Activated CD4-positive, alpha-beta T cell treated with anti-CD3 and anti-CD28 coated beads, Interleukin-2, amount 10 ng/mL, durations not matched to agents 24 days and 14 days (primary cell): ENCODE results near the gene LEF1. TPM values are rescaled to one million over a fixed set of nuclear protein-coding genes. Genes with fewer than 3 reads are reported as not detected.

Source experiments
- DNase-seq: peaks from one replicate; pipeline ENCODE4 v3.0.0; 2022
- H3K27ac Mint-ChIP-seq: one replicate; pipeline ENCODE4 v1.8.0; 2022; ENCODE audit warnings: mild to moderate bottlenecking, mixed read lengths
- H3K27me3 Mint-ChIP-seq: one replicate; pipeline ENCODE4 v1.8.0; 2022; ENCODE audit warnings: mixed read lengths
- H3K36me3 Mint-ChIP-seq: one replicate; pipeline ENCODE4 v1.8.0; 2022; ENCODE audit warnings: low read depth, mild to moderate bottlenecking, mixed read lengths
- H3K4me1 Mint-ChIP-seq: one replicate; pipeline ENCODE4 v1.8.0; 2021; ENCODE audit warnings: mixed read lengths
- H3K4me3 Mint-ChIP-seq: one replicate; pipeline ENCODE4 v1.8.0; 2022; ENCODE audit warnings: mild to moderate bottlenecking, moderate library complexity, mixed read lengths
- H3K9me3 Mint-ChIP-seq: one replicate; pipeline ENCODE4 v1.8.0; 2021; ENCODE audit warnings: mixed read lengths
- intact Hi-C: fragments of 100-400 bp; cut with micrococcal nuclease; formaldehyde crosslinking; loops from one replicate; pipeline ENCODE4 v1.15.1; 2023
- total RNA-seq: library from RNA; stranded (reverse); gene quantifications from 2 replicates; pipeline ENCODE4 v1.2.3, GENCODE V29; 2022

The LEF1 gene
- 131 and 141 TPM in 2 replicates for total RNA-seq

DNA sequence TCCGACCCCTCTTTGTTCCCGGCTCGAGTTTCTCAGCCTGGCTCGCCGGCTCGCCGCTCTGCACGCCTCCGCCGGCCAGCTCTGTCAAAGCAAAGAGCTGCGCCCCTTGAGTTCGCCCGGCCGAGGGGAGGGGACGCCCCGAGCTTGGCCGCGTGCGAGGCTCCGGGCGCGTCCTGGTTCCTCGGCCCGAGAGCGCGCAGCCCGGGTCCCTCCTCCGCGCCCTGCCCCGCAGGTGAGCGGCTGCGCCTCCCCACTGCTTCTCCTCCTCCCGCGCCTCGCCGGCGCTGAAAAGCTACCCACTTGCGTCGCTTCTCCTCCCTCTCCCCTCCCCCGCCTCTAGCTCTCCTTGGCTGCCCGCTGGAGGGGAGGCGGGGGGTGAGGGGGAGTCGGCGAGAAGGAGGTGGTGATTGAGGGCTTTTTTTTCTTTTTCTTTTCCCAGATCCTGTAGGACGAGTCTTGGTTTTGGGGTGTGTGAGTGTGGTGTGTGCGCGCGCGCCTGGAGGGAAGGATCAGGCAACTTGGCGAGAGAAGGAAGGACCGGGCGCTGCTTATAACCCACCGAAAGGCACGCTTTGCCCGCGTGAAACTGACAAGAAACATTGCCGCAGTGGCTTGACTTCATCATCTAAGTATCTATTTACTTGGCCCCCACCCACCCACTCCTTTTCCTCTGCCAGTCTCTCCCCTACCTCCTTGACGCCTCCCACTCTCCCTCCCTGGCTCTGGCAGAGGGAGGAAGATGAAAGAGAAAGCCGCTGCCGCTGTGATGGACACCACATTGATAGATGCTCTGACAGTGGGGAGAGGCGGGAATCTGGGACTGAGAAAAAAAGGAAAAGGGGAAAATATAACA lies at the start of gene LEF1:
Gene LEF1, minus strand, starts transcription at position 262 of the 853 bp plus-strand sequence. CDS start 1,165 bp downstream, outside the sequence.
- peak; percentile 91 for DNase-seq
- Mint-ChIP-seq H3K27ac (peak within 1 kb of the TSS; percentile 97), H3K27me3 (peaks cover 14% of the 10 kb centered on the region), H3K36me3 (peaks cover 13% of the 10 kb centered on the region), H3K4me3 (peak within 1 kb of the TSS; percentile 97), H3K9me3 (no peaks in the 10 kb centered on the region), H3K4me1 (peaks cover 49% of the 10 kb centered on the region)
- intact Hi-C loops = loop anchor here (5.0 kb wide), 1 partner anchor 188 kb away; no protein-coding TSS in a partner anchor

DNA sequence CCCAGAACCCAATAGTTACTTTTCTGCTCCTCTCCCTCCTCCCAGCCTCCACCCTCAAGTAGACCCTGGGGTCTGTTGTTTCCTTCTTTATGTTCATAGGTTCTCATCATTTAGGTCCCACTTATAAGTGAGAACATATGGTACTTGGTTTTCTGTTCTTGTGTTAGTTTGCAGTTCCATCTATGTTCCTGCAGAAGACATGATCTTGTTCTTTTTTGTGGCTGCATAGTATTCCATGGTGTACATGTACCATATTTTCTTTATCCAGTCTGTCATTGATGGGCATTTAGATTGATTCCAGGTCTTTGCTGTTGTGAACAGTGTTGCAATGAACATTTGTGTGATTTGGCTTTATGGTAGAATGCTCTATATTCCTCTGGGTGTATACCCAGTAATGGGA lies 47.8 kb upstream of the LEF1 start:
- DNase-seq = no peak
- no peaks in the 10 kb centered on the region for H3K9me3 Mint-ChIP-seq
- H3K27me3 Mint-ChIP-seq = no peaks in the 10 kb centered on the region
- intact Hi-C loops = no loop called here
- H3K36me3 Mint-ChIP-seq = peaks cover 1% of the 10 kb centered on the region
- H3K27ac Mint-ChIP-seq = no peak overlapping the region
- no peak overlapping the region for H3K4me3 Mint-ChIP-seq
- no peaks in the 10 kb centered on the region for H3K4me1 Mint-ChIP-seq

DNA sequence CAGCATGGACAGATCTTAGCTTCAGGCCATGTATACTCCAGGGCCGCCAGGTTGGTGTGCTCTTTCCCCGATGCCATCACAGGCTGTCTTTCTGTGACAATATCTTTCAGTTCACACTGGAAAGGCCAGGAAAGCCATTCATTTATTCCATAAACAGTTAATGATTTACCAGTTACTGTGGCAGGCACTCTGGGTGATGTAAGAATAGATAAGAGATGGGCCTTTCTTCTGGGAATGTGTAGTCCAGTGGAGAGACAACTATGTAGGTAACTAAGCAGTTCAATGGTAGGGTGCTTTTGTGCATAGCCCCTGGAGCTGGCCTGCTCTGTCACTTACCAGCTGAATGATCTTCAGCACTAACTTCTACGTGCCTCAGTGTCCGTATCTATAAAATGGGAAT lies 46.3 kb upstream of the LEF1 start:
- no peaks in the 10 kb centered on the region for H3K27me3 Mint-ChIP-seq
- no peaks in the 10 kb centered on the region for H3K9me3 Mint-ChIP-seq
- H3K36me3 Mint-ChIP-seq = peaks cover 1% of the 10 kb centered on the region
- H3K4me1 Mint-ChIP-seq = no peaks in the 10 kb centered on the region
- H3K27ac Mint-ChIP-seq = no peak overlapping the region
- DNase-seq = no peak
- intact Hi-C loops = no loop called here
- H3K4me3 Mint-ChIP-seq = no peak overlapping the region

DNA sequence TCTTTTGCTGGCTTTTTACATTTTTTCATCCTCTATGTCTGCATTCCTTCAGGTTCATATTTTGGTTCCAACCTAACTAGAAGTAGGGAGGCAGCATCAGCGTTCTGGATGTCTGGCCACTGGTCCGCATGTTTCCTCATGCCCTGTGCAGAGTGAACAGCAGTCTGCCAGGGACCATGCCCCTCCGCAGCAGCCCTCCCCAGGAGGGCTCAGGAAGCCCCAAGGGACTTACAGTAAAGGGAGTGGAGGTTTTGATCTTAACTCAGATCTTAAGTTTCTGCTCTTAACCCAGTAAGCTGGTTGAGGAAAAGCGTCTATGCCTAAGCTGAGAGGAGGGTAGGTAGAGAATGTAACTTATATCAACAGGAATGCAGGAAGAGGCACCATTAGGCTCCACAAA lies 45.0 kb upstream of the LEF1 start:
- H3K4me3 Mint-ChIP-seq = no peak overlapping the region
- intact Hi-C loops = no loop called here
- H3K4me1 Mint-ChIP-seq = no peaks in the 10 kb centered on the region
- H3K27me3 Mint-ChIP-seq = no peaks in the 10 kb centered on the region
- H3K27ac Mint-ChIP-seq = no peak overlapping the region
- no peak for DNase-seq
- no peaks in the 10 kb centered on the region for H3K9me3 Mint-ChIP-seq
- peaks cover 1% of the 10 kb centered on the region for H3K36me3 Mint-ChIP-seq

DNA sequence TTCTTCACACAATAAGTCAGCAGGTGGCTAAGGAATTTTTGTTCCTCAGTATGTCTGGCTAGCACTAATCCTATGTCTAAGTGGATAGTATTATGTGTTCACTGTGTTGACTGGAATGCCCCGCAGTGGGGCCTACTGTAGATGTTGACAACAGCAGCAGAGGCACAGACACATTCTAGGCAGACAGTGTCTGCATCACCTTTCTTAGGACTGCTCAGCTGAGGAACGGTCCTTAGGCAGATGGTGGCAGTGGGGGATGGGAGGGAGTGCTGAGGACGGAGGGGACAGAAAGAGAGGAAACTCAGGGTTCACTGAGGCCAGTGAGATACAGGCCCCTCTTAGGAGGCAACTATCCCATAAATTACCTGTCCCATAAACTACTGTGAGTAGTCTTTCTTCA lies 44.6 kb upstream of the LEF1 start:
- Mint-ChIP-seq H3K36me3 (peaks cover 1% of the 10 kb centered on the region), H3K4me3 (no peak overlapping the region), H3K4me1 (no peaks in the 10 kb centered on the region), H3K9me3 (no peaks in the 10 kb centered on the region), H3K27me3 (no peaks in the 10 kb centered on the region), H3K27ac (no peak overlapping the region)
- intact Hi-C loops = no loop called here
- DNase-seq = no peak

DNA sequence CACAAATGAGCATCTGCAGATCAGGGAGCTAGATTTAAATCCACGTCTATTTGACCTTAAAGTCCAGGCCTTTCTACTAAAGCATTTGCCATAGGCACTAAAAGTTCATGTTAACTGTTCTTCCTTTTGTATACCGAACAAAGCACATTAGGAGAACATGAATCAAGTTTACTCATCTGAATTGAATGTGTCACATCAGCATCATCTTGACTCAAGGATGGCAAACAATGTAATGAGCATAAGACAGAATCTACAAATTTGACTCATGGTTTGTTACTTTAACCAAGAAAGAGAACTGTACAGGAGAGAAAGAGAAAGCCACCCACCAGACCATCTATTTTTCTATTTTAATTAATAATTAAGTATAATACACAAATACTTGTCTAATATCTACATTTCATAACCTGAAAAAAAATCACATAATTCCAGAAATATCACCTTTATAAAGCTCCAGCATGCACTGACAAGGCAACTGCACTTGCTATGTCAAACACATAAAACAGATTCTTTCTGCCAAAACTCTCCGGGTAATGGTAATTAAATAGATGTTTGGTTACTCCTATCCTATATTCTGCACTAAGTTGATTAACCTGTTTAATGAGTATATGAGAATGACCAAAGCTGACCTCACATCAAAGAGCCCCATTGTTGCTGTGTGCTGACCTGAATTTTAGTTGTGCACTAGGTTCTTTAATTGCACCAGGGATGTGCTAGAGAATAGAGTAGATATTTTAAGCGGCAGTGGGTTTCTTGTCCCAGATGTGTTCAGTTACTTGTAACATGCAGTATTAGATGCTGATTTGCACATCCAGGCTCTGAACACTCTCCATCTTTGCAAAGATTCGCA lies 42.5 kb upstream of the LEF1 start:
- no peak for DNase-seq
- intact Hi-C loops = no loop called here
- no peaks in the 10 kb centered on the region for H3K27me3 Mint-ChIP-seq
- H3K4me1 Mint-ChIP-seq = no peaks in the 10 kb centered on the region
- H3K36me3 Mint-ChIP-seq = no peaks in the 10 kb centered on the region
- no peak overlapping the region for H3K27ac Mint-ChIP-seq
- H3K9me3 Mint-ChIP-seq = no peaks in the 10 kb centered on the region
- H3K4me3 Mint-ChIP-seq = no peak overlapping the region

DNA sequence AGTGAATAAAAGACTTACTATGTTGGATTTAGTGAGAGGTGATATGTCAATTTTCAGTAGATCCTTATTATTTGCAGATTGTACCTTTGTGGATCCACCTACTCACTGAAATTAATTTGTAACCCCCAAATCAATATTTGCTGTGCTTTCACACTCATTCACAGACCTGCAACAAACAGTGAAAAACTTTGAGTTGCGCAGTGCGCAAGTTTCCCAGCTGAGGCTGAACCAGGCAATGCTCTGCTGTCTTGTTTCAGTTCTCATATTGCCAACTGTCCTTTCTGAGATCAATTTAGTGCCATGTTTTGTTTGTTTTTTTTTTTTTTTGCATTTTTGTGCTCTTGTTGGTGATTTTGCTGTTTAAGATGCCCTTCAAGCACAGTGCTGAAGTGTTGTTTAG lies 40.8 kb upstream of the LEF1 start:
- Mint-ChIP-seq H3K4me3 (no peak overlapping the region), H3K36me3 (no peaks in the 10 kb centered on the region), H3K27me3 (no peaks in the 10 kb centered on the region), H3K27ac (no peak overlapping the region), H3K9me3 (no peaks in the 10 kb centered on the region), H3K4me1 (peaks cover 9% of the 10 kb centered on the region)
- intact Hi-C loops = no loop called here
- no peak for DNase-seq

DNA sequence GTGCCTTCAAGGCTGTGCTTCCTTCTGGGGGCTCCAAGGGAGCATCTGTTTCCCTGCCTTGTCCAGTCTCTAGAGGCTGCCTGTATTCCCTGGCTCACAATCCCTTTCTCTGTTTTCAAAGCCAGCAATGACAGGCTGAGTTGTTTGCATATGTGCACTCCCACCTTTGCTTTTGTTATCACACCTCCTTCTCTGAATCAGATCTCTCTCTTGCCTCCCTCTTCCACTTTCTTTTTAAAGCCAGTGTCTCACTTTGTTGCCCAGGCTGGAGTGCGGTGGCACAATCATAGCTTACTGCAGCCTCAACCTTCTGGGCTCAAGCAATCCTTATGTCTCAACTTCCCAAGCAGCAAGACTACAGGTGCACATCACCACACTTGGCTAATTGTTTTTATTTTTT lies 37.1 kb upstream of the LEF1 start:
- intact Hi-C loops = no loop called here
- Mint-ChIP-seq H3K36me3 (no peaks in the 10 kb centered on the region), H3K4me3 (no peak overlapping the region), H3K27ac (no peak overlapping the region), H3K9me3 (peaks cover 4% of the 10 kb centered on the region), H3K4me1 (peaks cover 20% of the 10 kb centered on the region), H3K27me3 (no peaks in the 10 kb centered on the region)
- no peak for DNase-seq

DNA sequence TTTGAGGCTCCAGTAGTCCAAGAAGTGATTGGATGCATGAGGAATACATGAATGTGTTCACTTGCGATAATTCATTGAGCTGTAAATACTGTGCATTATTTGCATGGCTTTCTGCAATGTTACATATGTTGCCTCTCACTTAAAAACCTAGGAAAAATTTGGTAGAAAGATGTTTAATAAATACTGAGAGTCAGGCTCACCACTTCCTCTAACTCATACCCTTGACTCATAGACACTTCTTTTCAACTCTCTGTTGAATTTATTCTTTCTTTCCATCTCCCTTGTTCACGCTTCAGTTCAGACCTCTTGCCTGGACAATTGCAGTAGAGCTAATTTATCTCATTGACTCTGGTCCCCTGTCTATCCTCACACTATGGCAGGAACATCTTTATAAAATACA lies 35.8 kb upstream of the LEF1 start:
- Mint-ChIP-seq H3K4me3 (no peak overlapping the region), H3K27ac (peak overlapping the region; percentile 9)

DNA sequence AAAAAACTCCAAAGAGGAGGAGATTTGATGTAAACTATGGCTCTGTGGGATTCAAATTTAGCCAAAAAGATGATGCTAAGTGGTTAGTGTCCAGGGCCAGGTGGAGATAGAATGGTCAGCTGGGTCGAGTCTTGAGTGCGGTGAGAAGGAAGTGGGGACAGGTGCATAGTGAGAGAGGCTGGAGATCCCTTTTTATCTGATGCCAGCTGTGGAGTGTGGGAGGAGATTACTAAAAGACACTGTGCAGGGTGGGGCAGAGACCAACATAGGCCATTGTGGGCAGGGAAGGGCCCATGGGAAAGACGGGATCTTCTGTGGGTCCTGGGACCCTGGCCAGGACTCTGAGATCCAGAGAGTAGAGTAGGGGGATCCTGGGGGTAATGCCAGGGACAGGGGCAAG lies 34.6 kb upstream of the LEF1 start:
- Mint-ChIP-seq H3K9me3 (peaks cover 4% of the 10 kb centered on the region), H3K27ac (no peak overlapping the region), H3K36me3 (no peaks in the 10 kb centered on the region), H3K4me1 (peaks cover 20% of the 10 kb centered on the region), H3K4me3 (no peak overlapping the region), H3K27me3 (no peaks in the 10 kb centered on the region)
- intact Hi-C loops = no loop called here
- DNase-seq = no peak

More for the DNA sequence above, 35.8 kb upstream of the LEF1 start:
- no peaks in the 10 kb centered on the region for H3K36me3 Mint-ChIP-seq
- DNase-seq = no peak
- no peaks in the 10 kb centered on the region for H3K27me3 Mint-ChIP-seq
- intact Hi-C loops = no loop called here
- H3K4me1 Mint-ChIP-seq = peaks cover 20% of the 10 kb centered on the region
- H3K9me3 Mint-ChIP-seq = peaks cover 4% of the 10 kb centered on the region

DNA sequence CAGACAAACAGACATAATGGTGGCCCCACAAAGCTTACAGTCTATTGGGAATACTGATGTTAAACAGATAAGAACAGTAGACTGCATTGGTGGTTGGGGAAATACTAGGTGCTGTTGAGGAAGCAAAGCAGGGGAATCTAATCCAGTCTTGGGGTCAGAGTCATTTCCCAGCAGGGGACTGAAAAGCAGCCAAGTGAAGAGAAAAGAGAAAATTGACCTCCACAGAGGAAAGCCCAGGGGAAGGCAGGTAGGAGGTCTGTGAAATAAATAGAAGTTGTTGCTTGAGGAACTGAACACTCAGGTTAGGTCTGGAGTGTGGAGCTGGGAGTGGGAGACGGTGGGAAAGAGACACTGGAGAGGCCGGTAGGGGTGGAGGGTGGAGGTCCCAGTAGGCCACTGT lies 33.0 kb upstream of the LEF1 start:
- peaks cover 20% of the 10 kb centered on the region for H3K4me1 Mint-ChIP-seq
- H3K9me3 Mint-ChIP-seq = peaks cover 4% of the 10 kb centered on the region
- no peak for DNase-seq
- H3K36me3 Mint-ChIP-seq = no peaks in the 10 kb centered on the region
- intact Hi-C loops = no loop called here
- H3K27ac Mint-ChIP-seq = no peak overlapping the region
- H3K27me3 Mint-ChIP-seq = no peaks in the 10 kb centered on the region
- H3K4me3 Mint-ChIP-seq = no peak overlapping the region

DNA sequence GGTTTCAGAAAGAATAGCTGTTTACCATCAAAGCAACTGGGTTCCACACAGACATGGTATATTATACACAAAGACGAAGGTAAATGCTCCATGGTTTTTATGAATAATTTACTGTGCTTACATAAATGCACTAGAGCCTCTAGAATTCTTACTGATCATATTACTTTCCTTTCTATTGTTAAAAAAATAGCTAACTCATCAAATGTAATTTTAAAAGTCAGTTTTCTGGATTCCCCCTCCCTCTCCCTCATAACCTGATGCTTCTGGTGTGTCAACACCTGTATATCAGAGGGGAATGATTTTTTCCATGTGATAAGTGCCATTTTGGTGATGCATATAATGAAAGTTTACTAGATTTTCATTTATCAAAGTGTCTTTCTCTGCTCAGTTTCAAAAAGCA lies 31.1 kb upstream of the LEF1 start:
- peaks cover 15% of the 10 kb centered on the region for H3K4me1 Mint-ChIP-seq
- H3K27me3 Mint-ChIP-seq = no peaks in the 10 kb centered on the region
- no peaks in the 10 kb centered on the region for H3K36me3 Mint-ChIP-seq
- DNase-seq = no peak
- intact Hi-C loops = no loop called here
- H3K9me3 Mint-ChIP-seq = peaks cover 4% of the 10 kb centered on the region
- H3K27ac Mint-ChIP-seq = no peak overlapping the region
- H3K4me3 Mint-ChIP-seq = no peak overlapping the region

DNA sequence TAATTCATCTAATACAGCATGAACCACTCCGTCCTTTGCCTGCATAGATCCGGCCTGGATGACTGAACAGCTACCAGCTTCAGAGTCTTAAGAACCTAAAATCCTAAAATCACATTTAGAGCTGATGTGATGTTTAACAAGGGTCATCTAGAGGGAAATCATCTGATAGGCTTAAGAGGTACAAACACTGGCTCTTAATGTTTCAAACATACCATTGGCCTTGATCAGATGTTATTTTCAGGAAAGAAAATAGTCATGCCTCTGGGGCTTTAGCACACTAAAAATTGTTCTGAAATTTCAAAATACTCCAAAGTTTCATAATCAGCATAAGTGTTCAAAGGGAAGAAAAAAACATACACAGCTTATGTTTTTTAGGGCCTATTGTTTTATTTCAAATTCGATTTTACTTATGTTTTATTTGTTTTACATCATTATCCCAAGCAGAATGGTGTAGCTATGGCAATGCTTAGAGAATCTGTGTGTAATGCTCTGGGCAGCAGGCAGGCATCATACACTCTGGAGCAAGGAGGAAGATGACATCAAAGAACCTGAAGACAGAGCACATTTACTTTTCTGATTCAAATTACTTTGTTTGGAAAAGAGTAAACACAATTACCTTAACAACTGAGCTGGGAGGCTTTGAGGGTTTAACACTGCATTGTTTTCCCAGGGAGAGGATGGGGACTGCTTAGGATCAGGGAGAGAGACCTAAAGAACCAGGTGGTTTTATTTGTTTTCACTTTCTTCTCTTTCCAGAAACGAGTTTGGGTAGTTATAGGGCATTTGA lies 25.3 kb upstream of the LEF1 start:
- intact Hi-C loops = no loop called here
- Mint-ChIP-seq H3K4me3 (no peak overlapping the region), H3K27me3 (no peaks in the 10 kb centered on the region), H3K27ac (no peak overlapping the region), H3K4me1 (peaks cover 11% of the 10 kb centered on the region), H3K36me3 (no peaks in the 10 kb centered on the region), H3K9me3 (no peaks in the 10 kb centered on the region)
- DNase-seq = no peak

DNA sequence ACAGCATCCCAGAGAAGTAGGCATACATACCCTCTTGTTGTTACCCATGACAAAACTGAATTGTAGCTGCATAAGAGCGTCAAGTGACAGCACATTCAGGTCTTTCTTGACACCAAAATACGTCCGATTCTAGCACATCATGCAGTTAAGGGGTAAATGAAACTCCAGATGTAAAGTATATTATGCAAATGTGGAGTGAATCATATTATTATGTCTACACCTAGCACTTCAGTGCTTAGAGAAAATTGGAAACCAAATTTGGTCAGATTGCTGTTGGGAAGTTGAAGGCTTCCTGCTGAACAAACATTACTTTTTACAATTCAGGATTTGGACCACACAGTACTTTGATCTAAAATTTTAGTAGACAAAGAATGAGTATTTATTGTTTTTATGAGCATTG lies 24.2 kb upstream of the LEF1 start:
- peaks cover 11% of the 10 kb centered on the region for H3K4me1 Mint-ChIP-seq
- H3K9me3 Mint-ChIP-seq = no peaks in the 10 kb centered on the region
- DNase-seq = no peak
- no peak overlapping the region for H3K4me3 Mint-ChIP-seq
- H3K27ac Mint-ChIP-seq = no peak overlapping the region
- no peaks in the 10 kb centered on the region for H3K27me3 Mint-ChIP-seq
- H3K36me3 Mint-ChIP-seq = no peaks in the 10 kb centered on the region
- intact Hi-C loops = no loop called here
